NCI-H1105 treated with DMSO at 0.1 percent for 48 hours (cell line): ENCODE measurements around the gene UNC13A.
A peak's percentile ranks its signal among the peaks of the same experiment; 100 is the strongest.

Experiments used
- DNase-seq: peaks from one replicate; lab custom pipeline; 2025; lab: John Stamatoyannopoulos, UW

The UNC13A gene

DNA sequence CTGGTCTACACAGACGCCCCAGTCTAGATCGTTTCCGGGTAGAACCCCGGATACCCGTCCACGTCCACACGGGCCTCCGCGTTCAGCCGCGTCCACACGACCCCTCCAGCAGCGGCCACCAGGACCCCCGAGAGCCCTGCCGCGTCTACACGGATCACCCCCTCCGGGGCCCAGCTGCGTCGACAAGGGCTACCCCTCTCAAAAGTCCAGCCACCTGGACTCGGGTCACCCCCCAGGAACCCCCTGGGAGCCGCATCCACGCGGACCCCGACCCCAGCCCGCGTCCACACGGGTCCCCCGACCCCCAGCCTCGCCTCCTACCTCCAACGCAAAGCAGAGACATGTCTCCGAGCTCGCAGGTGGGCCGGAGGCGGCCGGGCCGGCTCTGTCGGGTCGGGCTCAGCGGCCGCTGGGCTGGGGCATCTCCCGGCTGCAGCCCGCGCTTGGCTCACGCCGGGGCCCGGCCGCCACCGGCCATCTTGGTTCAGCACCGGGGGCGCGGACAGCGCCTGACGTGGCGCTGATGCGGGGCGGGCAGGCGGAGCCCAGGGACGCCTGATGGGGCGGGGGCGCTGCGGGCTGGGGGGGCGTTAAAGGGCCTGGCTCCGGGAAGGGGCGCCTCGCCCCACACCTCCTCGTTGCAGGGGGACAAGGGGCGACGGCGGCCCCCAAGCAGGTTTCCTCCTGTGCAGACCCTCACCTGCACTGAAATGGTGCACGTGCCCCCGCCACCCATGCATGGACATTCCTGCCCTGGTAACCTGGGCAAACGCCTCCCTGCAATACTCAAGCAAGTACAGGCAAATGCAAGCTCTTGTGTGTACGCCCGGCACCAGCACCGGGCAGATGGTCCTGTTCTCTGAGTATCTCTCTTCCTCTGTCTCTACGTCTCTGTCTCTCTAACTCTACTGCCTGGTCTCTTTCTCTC, at the start of gene UNC13A:
TSS of gene UNC13A (minus strand) at position 498 of the 928 bp plus-strand sequence. CDS start at position 343, 155 bp downstream.
- peak; percentile 60 for DNase-seq

DNA sequence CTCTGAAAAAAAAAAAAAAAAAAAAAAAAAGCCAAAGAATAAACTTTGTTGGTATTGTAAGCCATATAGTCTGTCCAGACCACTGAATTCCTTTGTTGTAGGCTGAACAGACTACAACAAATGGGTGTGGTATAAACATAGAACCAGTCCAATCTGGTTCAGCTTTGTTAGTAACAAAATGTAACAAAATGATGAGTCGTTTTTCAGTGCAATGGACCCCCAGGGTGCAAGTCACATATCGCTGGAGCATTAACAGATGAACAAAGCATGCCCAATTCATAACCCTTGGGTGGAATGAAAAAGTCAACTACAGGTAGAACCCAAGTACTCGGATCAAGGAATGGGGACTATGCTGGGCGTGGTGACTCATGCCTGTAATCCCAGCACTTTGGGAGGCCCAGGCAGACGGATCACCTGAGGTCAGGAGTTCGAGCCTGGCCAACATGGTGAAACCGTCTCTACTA, 49.6 kb upstream of the UNC13A start:
- DNase-seq, result no peak

DNA sequence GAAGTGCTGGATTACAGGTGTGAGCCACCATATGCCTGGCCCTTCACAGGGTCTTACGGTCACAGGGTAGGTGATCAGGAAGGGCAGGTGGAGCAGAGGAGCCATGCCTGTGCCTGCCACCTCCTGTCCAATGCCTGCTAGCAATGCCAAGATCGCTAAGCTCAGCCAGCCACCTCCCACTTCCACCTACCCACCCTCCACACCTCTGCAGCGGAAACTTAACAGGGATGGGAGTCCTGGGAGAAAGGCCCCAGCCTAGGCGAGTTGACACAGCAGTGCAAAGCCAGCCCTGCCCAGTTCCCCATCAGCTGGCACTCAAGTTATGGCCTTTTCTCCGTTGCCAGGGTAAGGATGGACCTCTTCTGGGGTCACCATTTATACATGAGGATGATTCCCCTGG, 47.3 kb upstream of the UNC13A start:
- DNase-seq, result no peak

GRCh38 chr19:17734146-17734545, 46.0 kb upstream of the UNC13A start:
- DNase-seq, result no peak

DNA sequence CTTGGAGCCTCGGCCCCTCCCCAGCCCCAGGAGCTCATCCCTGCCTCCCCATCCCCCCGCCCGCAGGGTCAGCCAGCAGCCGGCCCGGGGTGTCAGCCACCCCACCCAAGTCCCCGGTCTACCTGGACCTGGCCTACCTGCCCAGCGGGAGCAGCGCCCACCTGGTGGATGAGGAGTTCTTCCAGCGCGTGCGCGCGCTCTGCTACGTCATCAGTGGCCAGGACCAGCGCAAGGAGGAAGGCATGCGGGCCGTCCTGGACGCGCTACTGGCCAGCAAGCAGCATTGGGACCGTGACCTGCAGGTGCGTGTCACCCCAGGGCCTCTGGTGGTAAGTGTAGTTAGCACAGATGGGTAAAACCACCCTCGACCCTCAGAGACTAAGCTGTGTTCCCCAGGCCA, 45.0 kb upstream of the UNC13A start:
- no peak for DNase-seq

DNA sequence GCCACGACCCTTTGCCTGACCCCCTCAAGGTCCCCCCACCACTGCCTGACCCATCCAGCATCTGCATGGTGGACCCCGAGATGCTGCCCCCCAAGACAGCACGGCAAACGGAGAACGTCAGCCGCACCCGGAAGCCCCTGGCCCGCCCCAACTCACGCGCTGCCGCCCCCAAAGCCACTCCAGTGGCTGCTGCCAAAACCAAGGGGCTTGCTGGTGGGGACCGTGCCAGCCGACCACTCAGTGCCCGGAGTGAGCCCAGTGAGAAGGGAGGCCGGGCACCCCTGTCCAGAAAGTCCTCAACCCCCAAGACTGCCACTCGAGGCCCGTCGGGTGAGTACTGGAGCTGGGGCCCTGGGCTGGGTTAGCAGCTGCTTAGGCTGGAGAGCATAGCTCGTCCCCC, 39.7 kb upstream of the UNC13A start:
- no peak for DNase-seq

DNA sequence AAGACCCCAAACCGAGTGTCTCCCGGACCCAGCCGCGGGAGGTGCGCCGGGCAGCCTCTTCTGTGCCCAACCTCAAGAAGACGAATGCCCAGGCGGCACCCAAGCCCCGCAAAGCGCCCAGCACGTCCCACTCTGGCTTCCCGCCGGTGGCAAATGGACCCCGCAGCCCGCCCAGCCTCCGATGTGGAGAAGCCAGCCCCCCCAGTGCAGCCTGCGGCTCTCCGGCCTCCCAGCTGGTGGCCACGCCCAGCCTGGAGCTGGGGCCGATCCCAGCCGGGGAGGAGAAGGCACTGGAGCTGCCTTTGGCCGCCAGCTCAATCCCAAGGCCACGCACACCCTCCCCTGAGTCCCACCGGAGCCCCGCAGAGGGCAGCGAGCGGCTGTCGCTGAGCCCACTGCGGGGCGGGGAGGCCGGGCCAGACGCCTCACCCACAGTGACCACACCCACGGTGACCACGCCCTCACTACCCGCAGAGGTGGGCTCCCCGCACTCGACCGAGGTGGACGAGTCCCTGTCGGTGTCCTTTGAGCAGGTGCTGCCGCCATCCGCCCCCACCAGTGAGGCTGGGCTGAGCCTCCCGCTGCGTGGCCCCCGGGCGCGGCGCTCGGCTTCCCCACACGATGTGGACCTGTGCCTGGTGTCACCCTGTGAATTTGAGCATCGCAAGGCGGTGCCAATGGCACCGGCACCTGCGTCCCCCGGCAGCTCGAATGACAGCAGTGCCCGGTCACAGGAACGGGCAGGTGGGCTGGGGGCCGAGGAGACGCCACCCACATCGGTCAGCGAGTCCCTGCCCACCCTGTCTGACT, 39.0 kb upstream of the UNC13A start:
- no peak for DNase-seq

- DNase-seq, result no peak
Measured at GRCh38 chr19:17726136-17726741, 38.1 kb upstream of the UNC13A start.

DNA sequence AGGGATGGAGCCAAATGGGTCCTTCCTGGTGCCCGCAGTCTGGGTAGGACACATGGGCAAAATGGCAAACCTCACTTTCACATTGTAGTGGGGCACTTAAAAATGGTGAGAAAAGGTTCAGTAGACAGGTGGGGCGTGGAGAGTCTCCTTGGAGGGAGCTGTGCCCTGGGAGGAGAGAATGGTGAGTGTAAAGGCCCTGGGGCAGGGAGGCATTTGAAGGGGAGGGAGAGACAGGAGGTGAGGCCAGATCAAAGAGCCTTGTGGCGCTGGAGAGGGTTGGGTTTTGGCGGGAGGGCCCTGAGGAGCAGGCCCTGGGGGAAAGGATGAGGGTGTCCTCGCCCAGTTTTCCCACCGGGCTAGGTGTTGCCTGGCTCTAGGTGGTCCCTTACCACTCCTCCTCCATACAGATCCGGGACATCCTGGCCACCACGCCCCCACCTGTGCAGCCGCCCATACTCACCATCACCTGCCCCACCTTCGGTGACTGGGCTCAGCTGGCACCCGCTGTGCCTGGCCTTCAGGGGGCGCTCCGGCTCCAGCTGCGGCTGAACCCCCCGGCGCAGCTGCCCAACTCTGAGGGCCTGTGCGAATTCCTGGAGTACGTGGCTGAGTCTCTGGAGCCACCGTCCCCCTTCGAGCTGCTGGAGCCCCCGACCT, 37.4 kb upstream of the UNC13A start:
- DNase-seq, result no peak

- no peak for DNase-seq
Measured at GRCh38 chr19:17724655-17725054, 36.5 kb upstream of the UNC13A start.

DNA sequence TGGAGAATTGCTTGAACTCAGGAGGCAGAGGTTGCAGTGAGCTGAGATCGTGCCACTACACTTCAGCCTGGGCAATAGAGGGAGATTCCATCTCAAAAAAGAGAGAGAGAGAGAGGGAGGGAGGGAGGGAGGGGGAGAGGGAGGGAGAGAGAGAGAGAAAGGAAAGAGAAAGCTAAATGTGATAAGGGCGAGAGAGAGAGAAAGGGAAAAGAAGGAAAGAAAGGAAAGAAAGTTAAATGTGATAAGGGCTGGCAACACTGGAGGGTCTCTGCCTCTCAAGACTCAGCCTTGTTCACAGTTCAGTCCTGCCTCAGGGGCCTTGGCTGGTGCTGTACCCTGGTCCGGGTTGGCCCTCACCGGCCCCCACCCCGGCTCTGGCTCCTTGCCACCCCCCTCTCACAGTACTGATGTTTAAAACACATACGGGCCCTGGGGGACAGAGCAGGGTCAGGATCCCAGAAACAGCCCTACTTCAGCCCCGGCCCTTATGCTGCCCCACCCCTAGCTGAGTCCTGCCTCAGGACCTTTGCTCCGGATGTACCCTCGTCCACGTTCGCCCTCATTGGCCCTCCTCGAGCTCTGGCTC, 34.6 kb upstream of the UNC13A start:
- DNase-seq, result no peak

- no peak for DNase-seq
Measured at GRCh38 chr19:17721821-17722220, 33.7 kb upstream of the UNC13A start.

DNA sequence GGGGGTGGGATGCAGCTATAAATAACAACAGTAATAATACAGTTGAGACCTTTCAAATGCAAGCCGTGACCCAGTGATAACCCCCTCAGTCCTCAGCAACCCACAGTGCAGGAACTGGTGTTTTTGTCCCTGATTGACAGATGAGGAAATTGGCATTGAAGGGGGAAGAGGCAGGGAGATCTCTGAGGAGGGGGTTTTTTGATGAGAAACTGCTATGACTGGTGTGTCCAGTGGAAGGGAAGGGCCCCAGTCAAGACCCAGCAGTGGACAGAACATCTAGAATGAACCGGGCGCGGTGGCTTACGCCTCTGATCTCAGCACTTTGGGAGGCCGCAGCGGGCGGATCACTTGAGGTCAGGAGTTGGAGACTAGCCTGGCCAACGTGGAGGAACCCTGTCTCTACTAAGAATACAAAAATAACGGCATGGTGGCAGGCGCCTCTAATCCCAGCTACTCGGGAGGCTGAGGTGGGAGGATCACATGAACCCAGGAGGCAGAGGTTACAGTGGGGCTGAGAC, 33.0 kb upstream of the UNC13A start:
- no peak for DNase-seq

DNA sequence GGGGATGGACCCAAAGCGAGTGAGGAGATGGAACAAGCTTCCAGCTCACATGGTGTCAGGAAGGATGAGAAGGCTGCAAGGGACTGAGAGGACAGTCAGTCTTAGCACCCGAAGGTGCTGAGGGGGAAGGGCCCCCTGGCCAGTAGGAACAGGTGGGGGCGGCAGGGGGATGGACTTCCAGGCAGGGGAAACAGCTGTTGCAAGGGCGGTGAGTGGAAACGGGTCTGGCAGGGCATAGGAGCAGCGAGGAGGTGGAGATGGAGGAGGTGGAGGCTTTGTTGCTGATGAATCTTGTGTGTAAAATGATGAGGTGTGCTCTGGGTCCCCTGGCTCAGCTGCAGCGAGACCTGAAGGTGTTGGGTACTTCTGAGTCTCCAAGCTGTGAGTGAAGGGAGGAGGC, 32.3 kb upstream of the UNC13A start:
- DNase-seq, result no peak

DNA sequence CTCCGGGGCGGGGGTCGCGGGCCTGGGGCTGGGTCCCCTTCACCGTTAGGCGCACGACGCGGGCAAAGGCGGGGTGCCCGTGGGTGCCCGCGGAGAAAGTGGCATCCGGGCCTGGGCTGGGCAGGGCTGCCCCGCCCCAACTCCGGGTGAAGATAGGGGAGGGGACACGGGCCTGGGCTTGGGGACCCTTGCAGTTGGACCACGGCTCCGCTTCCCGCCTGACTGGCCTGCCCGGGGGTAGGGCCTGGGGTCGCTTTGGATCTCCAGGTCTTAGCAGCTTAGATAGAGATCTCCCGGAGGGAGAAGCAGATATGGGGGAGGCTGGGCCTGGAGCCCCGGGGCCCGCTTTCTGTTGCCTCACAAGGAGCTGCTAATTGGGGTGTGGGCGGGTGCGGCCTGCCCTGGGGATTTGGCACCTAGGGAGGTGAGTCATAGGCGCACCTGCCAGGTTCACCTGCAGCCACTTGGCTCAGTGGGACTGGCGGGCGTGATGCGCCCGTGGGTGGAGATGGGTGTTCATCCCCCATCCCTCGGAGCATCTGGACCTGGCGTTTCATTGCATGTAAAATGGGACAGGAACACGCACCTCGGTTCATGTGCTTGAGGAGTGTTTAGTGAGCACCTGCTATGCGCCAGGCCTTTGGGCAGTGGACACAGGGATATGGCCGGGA, 31.7 kb upstream of the UNC13A start:
- peak; percentile 63 for DNase-seq

- DNase-seq, result peak; percentile 70
Measured at GRCh38 chr19:17718947-17719711, 31.0 kb upstream of the UNC13A start, which contains the start of gene MAP1S. MAP1S (plus strand) TSS chr19:17719480; CDS start chr19:17719503, 23 bp downstream.

GRCh38 chr19:17718550-17718946, 30.4 kb upstream of the UNC13A start:
- DNase-seq, result no peak

DNA sequence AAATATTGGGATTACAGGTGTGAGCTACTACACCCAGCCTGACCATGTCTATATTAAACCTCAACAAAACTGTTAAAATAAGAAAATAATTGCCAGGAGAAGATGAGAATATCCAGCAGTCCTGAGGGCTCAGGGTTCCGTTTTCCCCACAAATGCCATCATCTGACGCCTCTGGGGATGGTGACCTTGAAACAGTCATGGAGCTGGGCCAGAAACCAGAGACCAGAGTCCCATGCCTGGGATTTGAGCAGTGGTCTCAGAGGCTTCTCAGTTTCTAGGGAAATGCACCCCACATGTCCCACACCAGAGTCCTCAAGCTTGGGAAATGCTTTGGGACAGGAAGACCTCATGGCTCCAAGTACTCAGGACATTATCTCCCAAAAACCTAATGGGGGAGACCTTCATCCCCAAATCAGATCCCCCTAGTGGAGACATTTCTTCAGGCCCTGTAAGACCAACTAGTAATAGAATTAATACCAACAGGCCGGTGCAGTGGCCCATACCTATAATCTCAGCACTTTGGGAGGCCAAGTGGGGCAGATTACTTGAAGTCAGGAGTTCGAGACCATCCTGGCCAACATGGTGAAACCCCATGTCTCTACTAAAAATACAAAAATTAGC, 28.3 kb upstream of the UNC13A start:
- no peak for DNase-seq

DNA sequence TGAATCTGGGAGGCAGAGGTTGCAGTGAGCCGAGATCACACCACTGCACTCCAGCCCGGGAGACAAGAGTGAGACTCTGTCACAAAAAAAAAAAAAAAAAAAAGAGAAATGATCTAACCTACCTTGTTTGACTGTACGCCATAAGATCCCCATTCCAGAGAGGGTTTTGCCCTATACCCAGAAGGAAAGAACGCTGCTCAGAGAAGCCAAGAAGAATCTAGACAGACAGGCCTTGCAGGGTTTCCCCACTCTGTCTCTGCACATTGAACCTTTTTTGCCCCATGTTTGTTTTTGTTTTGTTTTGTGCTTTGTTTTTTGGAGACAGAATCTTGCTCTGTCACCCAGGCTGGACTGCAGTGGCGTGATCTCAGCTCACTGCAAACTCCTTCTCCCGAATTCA, 23.7 kb upstream of the UNC13A start:
- DNase-seq, result no peak
